ENCODE results near the gene COPB2. TPM values are rescaled to one million over a fixed set of nuclear protein-coding genes. Genes with fewer than 3 reads are reported as not detected.
A peak's percentile ranks its signal among the peaks of the same experiment; 100 is the strongest.

COPB2 gene
- total and polyA plus RNA-seq, 2 of the 4 experiments (the other 2 are of a cell fraction) = 179 to 363 TPM

DNA sequence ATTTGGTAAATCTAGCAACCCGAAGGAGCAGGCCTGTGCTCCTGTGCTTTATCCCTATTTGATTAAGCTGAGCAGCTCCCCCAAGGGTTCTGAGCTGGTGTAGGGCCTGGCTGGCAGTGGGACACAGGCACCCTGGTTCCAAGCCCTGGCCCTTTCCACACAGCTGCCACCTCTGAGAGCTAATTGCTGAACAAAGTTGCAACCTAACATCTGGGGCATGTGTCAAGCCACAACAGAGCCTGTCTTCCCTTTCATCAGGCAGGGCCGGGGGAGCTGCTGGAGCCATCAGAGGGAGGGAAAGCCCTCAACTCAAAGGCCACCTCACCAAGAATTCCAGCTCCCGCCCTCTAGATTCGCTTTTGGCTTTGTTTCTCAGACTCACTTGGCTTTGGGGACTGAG lies 62.7 kb downstream of the COPB2 start:
- in situ Hi-C loops (cut with MboI; ENCODE audit: low sequenced_read_pairs) = loop anchor here (25.0 kb wide), 2 partner anchors 639 to 739 kb away; partner anchors contain the start of gene CEP70
- intact Hi-C loops (cut with micrococcal nuclease) = loop anchor here (5.0 to 10.0 kb wide), 3 partner anchors 82 to 734 kb away; partner anchors contain the start of gene CEP70
- no peak overlapping the region for H2AK5ac ChIP-seq (ENCODE audit: low read depth, low read length)

More for the DNA sequence above, 62.7 kb downstream of the COPB2 start:
- Histone ChIP-seq H3K27ac (ENCODE audit: insufficient read depth, low read length) (no peak overlapping the region), H3K4me1 (ENCODE audit: control insufficient read depth, insufficient read depth, low read length) (peaks cover 2% of the 10 kb centered on the region; the same call in 1 of the 2 replicates), H3K4me3 (ENCODE audit: insufficient read depth, low read depth, low read length) (no peak overlapping the region), H2AFZ (replicated peaks; ENCODE audit: low read length, poor library complexity) (no peak overlapping the region), H3K36me3 (ENCODE audit: control insufficient read depth, insufficient read depth, low read length) (no peaks in the 10 kb centered on the region), H2AK9ac (replicated peaks; ENCODE audit: low read depth, low read length, poor library complexity) (no peak overlapping the region), H3K9me1 (ENCODE audit: insufficient read depth, low read length) (no peaks in the 10 kb centered on the region), H4K20me1 (ENCODE audit: insufficient read depth, low read length) (no peaks in the 10 kb centered on the region), H2BK20ac (ENCODE audit: low read depth, low read length) (peak overlapping the region; percentile 15; the same call in 1 of the 2 replicates), H3K79me1 (ENCODE audit: low read depth in 1 of 2, low read length in 2 of 2) (no peaks in the 10 kb centered on the region), H3K9me3 (ENCODE audit: control insufficient read depth, insufficient read depth, low read length) (no peaks in the 10 kb centered on the region), H2BK120ac (ENCODE audit: low read depth, low read length) (no peak overlapping the region; the same call in 1 of the 2 replicates), H4K8ac (ENCODE audit: low read depth in 2 of 2, low read length in 2 of 2) (no peak overlapping the region), H3K23ac (ENCODE audit: low read depth, low read length) (no peak overlapping the region), H2BK5ac (ENCODE audit: low read depth, low read length, poor library complexity, severe bottlenecking) (no peak overlapping the region), H4K91ac (ENCODE audit: insufficient read depth, low read depth, low read length) (peak overlapping the region; percentile 9; the same call in 1 of the 2 replicates), H4K5ac (ENCODE audit: low read depth, low read length) (no peak overlapping the region), H3K18ac (ENCODE audit: low read depth, low read length) (no peak overlapping the region), H3K56ac (ENCODE audit: extremely low read depth, insufficient read depth, low read length) (no peak overlapping the region), H2BK15ac (ENCODE audit: low read depth, low read length) (no peak overlapping the region), H3K4ac (ENCODE audit: low read depth, low read length) (no peak overlapping the region; the same call in 1 of the 2 replicates), H3K9ac (ENCODE audit: low read depth, low read length) (no peak overlapping the region), H3K4me2 (ENCODE audit: low read depth, low read length) (no peak overlapping the region), H3K14ac (replicated peaks; ENCODE audit: low read depth, low read length) (no peak overlapping the region), H3K27me3 (ENCODE audit: control insufficient read depth, insufficient read depth, low read length) (peaks cover 17% of the 10 kb centered on the region)
- no CpG with 5 or more reads among the region's 4 CpGs for WGBS, 2 experiments (ENCODE audit: extremely low coverage in 2 of 2, insufficient read length in 1 of 2)
- POLR2A ChIA-PET (ENCODE audit: unreplicated experiment) = no interaction called here
- dilution Hi-C loops (cut with HindIII; ENCODE audit: low sequenced_read_pairs, unreplicated experiment) = no loop called here
- no peak for TF ChIP-seq NFE2L2 (IDR thresholded peaks at IDR 0.05; ENCODE audit: low read depth, low read length)
- TF ChIP-seq, protein P1, sequence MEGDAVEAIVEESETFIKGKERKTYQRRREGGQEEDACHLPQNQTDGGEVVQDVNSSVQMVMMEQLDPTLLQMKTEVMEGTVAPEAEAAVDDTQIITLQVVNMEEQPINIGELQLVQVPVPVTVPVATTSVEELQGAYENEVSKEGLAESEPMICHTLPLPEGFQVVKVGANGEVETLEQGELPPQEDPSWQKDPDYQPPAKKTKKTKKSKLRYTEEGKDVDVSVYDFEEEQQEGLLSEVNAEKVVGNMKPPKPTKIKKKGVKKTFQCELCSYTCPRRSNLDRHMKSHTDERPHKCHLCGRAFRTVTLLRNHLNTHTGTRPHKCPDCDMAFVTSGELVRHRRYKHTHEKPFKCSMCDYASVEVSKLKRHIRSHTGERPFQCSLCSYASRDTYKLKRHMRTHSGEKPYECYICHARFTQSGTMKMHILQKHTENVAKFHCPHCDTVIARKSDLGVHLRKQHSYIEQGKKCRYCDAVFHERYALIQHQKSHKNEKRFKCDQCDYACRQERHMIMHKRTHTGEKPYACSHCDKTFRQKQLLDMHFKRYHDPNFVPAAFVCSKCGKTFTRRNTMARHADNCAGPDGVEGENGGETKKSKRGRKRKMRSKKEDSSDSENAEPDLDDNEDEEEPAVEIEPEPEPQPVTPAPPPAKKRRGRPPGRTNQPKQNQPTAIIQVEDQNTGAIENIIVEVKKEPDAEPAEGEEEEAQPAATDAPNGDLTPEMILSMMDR (conservative IDR thresholded peaks at IDR 0.05; ENCODE audit: low read depth, low read length) = no peak
- TF ChIP-seq FOS (IDR thresholded peaks at IDR 0.05; ENCODE audit: low read depth, low read length) = no peak
- TF ChIP-seq, protein P2, sequence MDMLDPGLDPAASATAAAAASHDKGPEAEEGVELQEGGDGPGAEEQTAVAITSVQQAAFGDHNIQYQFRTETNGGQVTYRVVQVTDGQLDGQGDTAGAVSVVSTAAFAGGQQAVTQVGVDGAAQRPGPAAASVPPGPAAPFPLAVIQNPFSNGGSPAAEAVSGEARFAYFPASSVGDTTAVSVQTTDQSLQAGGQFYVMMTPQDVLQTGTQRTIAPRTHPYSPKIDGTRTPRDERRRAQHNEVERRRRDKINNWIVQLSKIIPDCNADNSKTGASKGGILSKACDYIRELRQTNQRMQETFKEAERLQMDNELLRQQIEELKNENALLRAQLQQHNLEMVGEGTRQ (IDR thresholded peaks at IDR 0.05; ENCODE audit: low read depth, low read length) = no peak
- TF ChIP-seq MAZ (IDR thresholded peaks at IDR 0.05; ENCODE audit: borderline replicate concordance, low read depth, low read length) = no peak
- TF ChIP-seq CHD1 (IDR thresholded peaks at IDR 0.05; ENCODE audit: low read depth, low read length) = no peak
- TF ChIP-seq RAD21 (IDR thresholded peaks at IDR 0.05; ENCODE audit: low read length) = no peak
- no peak for TF ChIP-seq MXI1 (IDR thresholded peaks at IDR 0.05; ENCODE audit: borderline replicate concordance, low read depth, low read length)
- no peak for TF ChIP-seq BHLHE40 (IDR thresholded peaks at IDR 0.05; ENCODE audit: low read depth, low read length)
- no peak for TF ChIP-seq SMC3 (IDR thresholded peaks at IDR 0.05; ENCODE audit: low read depth, low read length)
- no peak for TF ChIP-seq CEBPB (IDR thresholded peaks at IDR 0.05; ENCODE audit: low read depth, low read length)
- TF ChIP-seq RFX5 (IDR thresholded peaks at IDR 0.05; ENCODE audit: low read depth, low read length) = no peak
- no peak for ATAC-seq (ENCODE audit: low read depth)
- no peak for DNase-seq
- CTCF ChIA-PET = interaction anchor here (0.8 to 1.2 kb wide), 2 partner anchors 214 to 391 kb away, joined by 3 to 5 read pairs; no protein-coding TSS in a partner anchor
- no TSS peak for BruUV-seq (replicated peaks)
